IPS DF 6.9 (cell line): Measurements from ENCODE around the gene SSU72.
"Not testable (repeated sequence)": the region's sequence is repeated elsewhere in the genome, so short reads cannot be mapped to it uniquely, and the experiment has no call there.

Experiments used
- DNase-seq: peaks from one replicate; pipeline ENCODE4 v3.0.0-alpha.2; 2013; ENCODE audit warnings: low read depth, low spot score
- H3K27ac ChIP-seq: one replicate; pipeline ENCODE4 v1.5.1; 2013; ENCODE audit warnings: low read length, control low read depth
- H3K27me3 ChIP-seq: 2 replicates; pipeline ENCODE4 v1.6.1; 2013; ENCODE audit warnings: mild to moderate bottlenecking, low read length; ENCODE audit not compliant: control insufficient read depth, insufficient read depth
- H3K36me3 ChIP-seq: 2 replicates; pipeline ENCODE4 v1.6.1; 2013; ENCODE audit warnings: low read length; ENCODE audit not compliant: control insufficient read depth, insufficient read depth
- H3K4me1 ChIP-seq: 2 replicates; pipeline ENCODE4 v1.6.1; 2013; ENCODE audit warnings: low read length; ENCODE audit not compliant: control insufficient read depth, insufficient read depth
- H3K4me3 ChIP-seq: 2 replicates; pipeline ENCODE4 v1.5.1; 2013; ENCODE audit warnings: mild to moderate bottlenecking, low read length
- H3K9me3 ChIP-seq: 2 replicates; pipeline ENCODE4 v1.6.1; 2013; ENCODE audit warnings: low read length, inconsistent platforms; ENCODE audit not compliant: control insufficient read depth, insufficient read depth
- WGBS: extraction: QIAGEN DNeasy Blood & Tissue Kit; methylation state at CpG from one replicate; pipeline ENCODE4 v1.1.7; 2013; ENCODE audit warnings: mixed read lengths, missing lambda C conversion rate; ENCODE audit not compliant: insufficient read length, insufficient coverage; 5-methylcytosine and 5-hydroxymethylcytosine counted together

The SSU72 gene

DNA sequence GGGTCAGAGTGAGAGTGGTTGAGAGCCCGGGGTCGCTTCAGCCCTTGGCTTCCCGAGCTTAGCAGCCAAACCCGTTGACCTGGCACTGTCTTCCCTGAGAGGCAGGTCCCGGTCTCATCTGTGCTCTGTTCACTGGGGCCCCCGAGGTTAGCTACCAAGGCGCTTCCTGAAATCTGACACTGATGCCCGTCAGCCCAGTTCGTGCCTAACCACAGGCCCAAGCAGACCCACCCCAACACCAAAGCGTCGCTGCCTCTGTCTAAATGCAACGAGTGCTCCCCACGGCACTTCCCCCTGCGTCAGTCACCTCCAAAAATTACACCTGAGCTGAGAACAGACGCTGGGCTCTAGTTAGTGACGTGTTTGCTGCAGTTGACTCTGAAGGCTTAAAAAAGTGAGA is 60.3 kb downstream of the SSU72 start:
- WGBS = no CpG with 5 or more reads among the region's 16 CpGs
- not testable (repeated sequence) for H3K4me3 ChIP-seq, DNase-seq, H3K27ac ChIP-seq, H3K4me1 ChIP-seq, H3K27me3 ChIP-seq, H3K9me3 ChIP-seq
- H3K36me3 ChIP-seq = peaks cover 12% of the 10 kb centered on the region

GRCh38 chr1:1513675-1514074 is 61.0 kb downstream of the SSU72 start:
- H3K9me3 ChIP-seq, H3K27me3 ChIP-seq, H3K4me3 ChIP-seq, H3K4me1 ChIP-seq, DNase-seq, H3K27ac ChIP-seq: not testable (repeated sequence)
- WGBS = no CpG with 5 or more reads among the region's 18 CpGs
- peaks cover 10% of the 10 kb centered on the region for H3K36me3 ChIP-seq

GRCh38 chr1:1512425-1512824 is 62.2 kb downstream of the SSU72 start:
- H3K27me3 ChIP-seq, H3K4me1 ChIP-seq, DNase-seq, H3K9me3 ChIP-seq, H3K27ac ChIP-seq, H3K36me3 ChIP-seq: not testable (repeated sequence)
- peak overlapping the region; percentile 92; the same call in 1 of the 2 replicates for H3K4me3 ChIP-seq
- no CpG with 5 or more reads among the region's 52 CpGs for WGBS

DNA sequence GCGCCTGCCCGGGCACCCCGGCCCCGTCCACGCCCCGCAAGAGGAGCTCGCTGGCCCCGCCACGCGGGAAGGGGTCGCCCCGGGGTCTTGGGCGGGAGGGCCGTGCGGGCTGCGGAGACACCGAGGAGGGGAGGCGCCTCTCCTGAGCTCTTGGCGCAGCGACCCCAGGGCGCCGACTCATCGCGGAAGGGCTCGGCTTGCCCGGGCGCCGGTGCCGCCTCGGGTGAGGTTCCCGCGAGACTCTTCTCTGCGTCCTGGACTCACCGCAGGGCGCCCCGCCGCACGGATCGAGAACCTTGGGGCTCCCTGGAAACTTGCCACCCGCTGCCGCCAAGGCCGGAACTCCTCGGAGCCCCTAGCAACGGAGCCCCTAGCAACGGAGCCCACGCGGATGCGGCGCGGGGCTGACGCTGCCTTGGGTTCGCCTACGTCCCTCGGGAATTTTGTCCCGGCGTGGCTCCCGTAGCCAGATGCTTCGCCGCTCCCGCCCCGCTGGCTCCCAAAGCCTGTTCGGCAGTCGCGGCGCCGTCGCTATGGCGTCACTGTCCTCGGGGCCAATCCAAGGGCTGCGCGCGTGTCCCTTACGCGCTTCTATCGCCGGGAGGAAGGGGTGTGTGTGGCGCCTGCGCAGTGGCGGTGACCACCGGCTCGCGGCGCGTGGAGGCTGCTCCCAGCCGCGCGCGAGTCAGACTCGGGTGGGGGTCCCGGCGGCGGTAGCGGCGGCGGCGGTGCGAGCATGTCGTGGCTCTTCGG is 63.0 kb downstream of the SSU72 start, which contains the start of gene ATAD3A:
Gene ATAD3A (plus strand): TSS at position 630 of the 753 bp plus-strand sequence. CDS start 107 bp downstream, at position 737.
- no peaks in the 10 kb centered on the region; the same call in 1 of the 2 replicates for H3K4me1 ChIP-seq
- no peak within 1 kb of the TSS for H3K27ac ChIP-seq
- DNase-seq = peak; percentile 95
- H3K9me3 ChIP-seq = no peaks in the 10 kb centered on the region
- H3K27me3 ChIP-seq = no peaks in the 10 kb centered on the region
- peak within 1 kb of the TSS; percentile 92 for H3K4me3 ChIP-seq
- H3K36me3 ChIP-seq = no peaks in the 10 kb centered on the region
- no CpG with 5 or more reads among the region's 99 CpGs for WGBS

- H3K9me3 ChIP-seq = no peaks in the 10 kb centered on the region
- H3K27ac ChIP-seq = no peak overlapping the region
- H3K4me1 ChIP-seq = no peaks in the 10 kb centered on the region; the same call in 1 of the 2 replicates
- DNase-seq = no peak
- H3K4me3 ChIP-seq = peak overlapping the region; percentile 85
- no peaks in the 10 kb centered on the region for H3K27me3 ChIP-seq
- no peaks in the 10 kb centered on the region for H3K36me3 ChIP-seq
- WGBS = no CpG with 5 or more reads among the region's 17 CpGs
Measured at GRCh38 chr1:1510912-1511532, 63.6 kb downstream of the SSU72 start.

GRCh38 chr1:1509465-1509850 is 65.2 kb downstream of the SSU72 start:
- not testable (repeated sequence) for H3K4me3 ChIP-seq, DNase-seq, H3K36me3 ChIP-seq, H3K4me1 ChIP-seq, H3K27me3 ChIP-seq, H3K27ac ChIP-seq, H3K9me3 ChIP-seq
- no CpG with 5 or more reads among the region's 21 CpGs for WGBS

DNA sequence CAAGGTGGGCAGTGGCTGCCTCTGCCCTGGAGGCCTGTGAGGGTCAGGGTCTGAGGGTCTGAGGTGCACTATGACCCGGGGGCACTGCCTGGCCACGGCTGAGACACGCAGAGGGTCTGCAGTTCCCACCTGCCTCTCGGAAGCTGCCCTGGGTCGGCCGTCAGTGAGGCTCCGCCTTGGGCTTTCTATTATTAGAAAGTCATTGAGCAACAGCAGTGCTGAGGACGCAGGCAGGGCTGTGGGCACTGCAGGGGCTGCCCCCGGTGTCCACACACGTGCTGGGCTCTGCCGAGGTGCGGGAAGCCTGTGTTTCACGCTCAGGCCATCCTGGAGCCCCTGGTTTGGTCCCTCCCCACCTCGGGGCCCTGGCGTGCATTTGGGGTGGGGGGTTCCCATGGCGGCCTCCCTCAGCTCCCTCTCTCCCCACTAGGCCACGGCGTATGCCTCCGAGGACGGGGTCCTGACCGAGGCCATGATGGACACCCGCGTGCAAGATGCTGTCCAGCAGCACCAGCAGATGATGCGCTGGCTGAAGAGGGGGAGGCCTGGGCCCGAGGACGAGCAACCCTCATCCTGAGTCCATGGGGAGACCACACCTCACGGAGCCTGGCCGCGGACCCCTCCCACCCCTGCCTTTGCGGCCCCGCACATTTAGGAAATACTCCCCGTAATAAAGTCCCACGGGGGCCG is 65.7 kb downstream of the SSU72 start:
- WGBS = no CpG with 5 or more reads among the region's 34 CpGs
- not testable (repeated sequence) for DNase-seq, H3K4me3 ChIP-seq, H3K36me3 ChIP-seq, H3K9me3 ChIP-seq, H3K27ac ChIP-seq, H3K27me3 ChIP-seq, H3K4me1 ChIP-seq

- DNase-seq = no peak
- WGBS = no CpG with 5 or more reads among the region's 4 CpGs
- H3K4me1 ChIP-seq = no peaks in the 10 kb centered on the region
- no peak overlapping the region for H3K27ac ChIP-seq
- H3K27me3 ChIP-seq = no peaks in the 10 kb centered on the region
- no peaks in the 10 kb centered on the region for H3K36me3 ChIP-seq
- no peak overlapping the region for H3K4me3 ChIP-seq
- H3K9me3 ChIP-seq = no peaks in the 10 kb centered on the region
Measured at GRCh38 chr1:1507305-1507704, 67.4 kb downstream of the SSU72 start.

DNA sequence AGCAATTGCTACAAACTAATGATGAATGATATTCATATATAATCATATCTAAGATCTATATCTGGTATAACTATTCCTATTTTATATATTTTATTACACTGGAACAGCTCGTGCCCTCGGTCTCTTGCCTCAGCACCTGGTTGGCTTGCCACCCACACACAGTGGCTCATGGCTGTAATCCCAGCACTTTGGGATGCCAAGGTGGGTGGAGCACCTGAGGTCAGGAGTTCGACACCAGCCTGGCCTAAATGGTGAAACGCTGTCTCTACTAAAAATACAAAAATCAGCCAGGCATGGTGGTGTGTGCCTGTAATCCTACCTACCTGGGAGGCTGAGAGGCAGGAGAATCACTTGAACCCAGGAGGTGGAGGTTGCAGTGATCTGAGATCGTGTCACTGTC is 68.9 kb downstream of the SSU72 start:
- not testable (repeated sequence) for H3K27ac ChIP-seq, H3K4me3 ChIP-seq, H3K27me3 ChIP-seq, DNase-seq, H3K9me3 ChIP-seq, H3K4me1 ChIP-seq, H3K36me3 ChIP-seq
- no CpG with 5 or more reads among the region's 5 CpGs for WGBS

DNA sequence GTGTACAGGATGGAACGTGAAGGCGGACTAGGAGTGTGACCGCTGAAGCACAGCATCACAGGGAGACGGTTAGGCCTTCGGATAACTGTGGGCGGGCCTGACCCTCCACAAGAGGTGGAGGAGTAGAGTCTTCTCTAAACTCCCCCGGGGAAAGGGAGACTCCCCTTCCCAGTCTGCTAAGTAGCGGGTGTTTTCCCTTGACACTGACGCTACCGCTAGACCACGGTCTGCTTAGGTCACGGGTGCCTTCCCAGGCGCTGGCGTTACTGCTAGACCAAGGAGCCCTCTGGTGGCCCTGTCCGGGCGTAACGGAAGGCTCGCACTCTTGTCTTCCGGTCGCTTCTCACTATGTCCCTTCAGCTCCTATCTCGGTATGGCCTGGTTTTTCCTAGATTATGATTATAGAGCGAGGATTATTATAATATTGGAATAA is 69.3 kb downstream of the SSU72 start:
- H3K4me1 ChIP-seq, DNase-seq, H3K36me3 ChIP-seq, H3K27me3 ChIP-seq, H3K9me3 ChIP-seq, H3K27ac ChIP-seq, H3K4me3 ChIP-seq: not testable (repeated sequence)
- WGBS = no CpG with 5 or more reads among the region's 22 CpGs
